NCI-H2227 (cell line): ENCODE measurements around the gene IBTK.
"Not testable (repeated sequence)": the region's sequence is repeated elsewhere in the genome, so short reads cannot be mapped to it uniquely, and the experiment has no call there.

Source experiments
- DNase-seq: peaks from one replicate; lab custom pipeline; 2025; ENCODE audit not compliant: unreplicated experiment; lab: John Stamatoyannopoulos, UW

Gene IBTK

GRCh38 chr6:82182756-82183155, 64.8 kb downstream of the IBTK start:
- no peak for DNase-seq

GRCh38 chr6:82179415-82179814, 68.1 kb downstream of the IBTK start:
- DNase-seq = no peak

GRCh38 chr6:82178759-82179112, 68.8 kb downstream of the IBTK start:
- no peak for DNase-seq

- no peak for DNase-seq
Measured at GRCh38 chr6:82178077-82178758, 69.3 kb downstream of the IBTK start.

GRCh38 chr6:82176616-82177015, 70.9 kb downstream of the IBTK start:
- no peak for DNase-seq

GRCh38 chr6:82172594-82172993, 75.0 kb downstream of the IBTK start:
- no peak for DNase-seq

- no peak for DNase-seq
Measured at GRCh38 chr6:82169138-82169876, 78.2 kb downstream of the IBTK start.

GRCh38 chr6:82166493-82166892, 81.1 kb downstream of the IBTK start:
- no peak for DNase-seq

GRCh38 chr6:82160255-82160990, 87.1 kb downstream of the IBTK start:
- DNase-seq = no peak

- not testable (repeated sequence) for DNase-seq
Measured at GRCh38 chr6:82152786-82153185, 94.8 kb downstream of the IBTK start.

GRCh38 chr6:82151147-82151546, 96.4 kb downstream of the IBTK start:
- not testable (repeated sequence) for DNase-seq

- no peak for DNase-seq
Measured at GRCh38 chr6:82145926-82146452, 101.6 kb downstream of the IBTK start.

- no peak for DNase-seq
Measured at GRCh38 chr6:82144852-82145340, 102.6 kb downstream of the IBTK start.

GRCh38 chr6:82144007-82144851, 103.3 kb downstream of the IBTK start:
- no peak for DNase-seq

GRCh38 chr6:82143041-82143481, 104.5 kb downstream of the IBTK start:
- no peak for DNase-seq

- DNase-seq = no peak
Measured at GRCh38 chr6:82142524-82142923, 105.0 kb downstream of the IBTK start.

- no peak for DNase-seq
Measured at GRCh38 chr6:82138075-82138791, 109.3 kb downstream of the IBTK start.

GRCh38 chr6:82131441-82131840, 116.1 kb downstream of the IBTK start:
- DNase-seq = no peak

- DNase-seq = no peak
Measured at GRCh38 chr6:82129797-82130196, 117.7 kb downstream of the IBTK start.

GRCh38 chr6:82128973-82129372, 118.6 kb downstream of the IBTK start:
- DNase-seq = not testable (repeated sequence)
